NCI-H748 treated with DMSO at 0.1 percent for 48 hours (cell line): ENCODE measurements around the gene CNNM4.

ENCODE experiments used
- DNase-seq: peaks from one replicate; lab custom pipeline; 2025; lab: John Stamatoyannopoulos, UW

CNNM4 gene

DNA sequence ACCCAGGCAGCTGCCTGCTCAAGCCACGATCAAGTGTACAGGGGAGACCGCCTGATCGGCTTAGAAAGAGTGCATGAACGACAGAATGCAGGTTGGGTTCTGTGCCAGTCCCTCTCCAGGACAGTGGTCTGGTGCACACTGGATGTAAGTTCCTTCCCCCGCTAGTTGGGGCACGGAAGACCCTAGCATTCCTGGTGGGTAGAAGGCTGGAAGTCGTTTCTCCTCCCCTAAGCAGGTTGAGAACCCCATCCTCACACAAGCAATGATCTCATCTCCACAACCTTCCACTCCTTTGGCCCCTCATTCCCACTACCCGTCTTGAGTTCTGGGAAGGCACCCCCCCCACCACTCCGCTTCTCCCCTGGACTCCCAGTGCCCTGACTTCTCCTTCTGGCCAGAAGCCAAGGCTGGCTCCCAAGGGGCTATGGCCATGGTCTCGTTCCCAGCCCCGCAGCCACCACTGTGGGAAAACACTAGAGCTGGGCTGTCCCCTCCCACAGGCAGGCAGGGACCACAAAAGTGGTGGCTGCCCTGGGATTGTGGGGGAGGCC lies 98.5 kb downstream of the CNNM4 start:
- DNase-seq, result no peak

- no peak for DNase-seq
Observed at GRCh38 chr2:96859681-96860064, 99.0 kb downstream of the CNNM4 start.

GRCh38 chr2:96860065-96861029 lies 99.6 kb downstream of the CNNM4 start:
- no peak for DNase-seq

- DNase-seq, result no peak
Observed at GRCh38 chr2:96861074-96861473, 100.4 kb downstream of the CNNM4 start.
